Left renal cortex interstitium (tissue), 4 donors: ENCODE results near the gene GRIP1. TPM values are rescaled to one million over a fixed set of nuclear protein-coding genes. Genes with fewer than 3 reads are reported as not detected.

Experiments
- DNase-seq, 4 donors: peaks; one replicate each; pipeline ENCODE4 v3.0.0-alpha.2; 2013; ENCODE audit warnings: low read depth in 4 of 4, low spot score in 2 of 4, missing footprints in 1 of 4
- polyA plus RNA-seq, 4 donors: library from polyadenylated mRNA; unstranded; fragments of 120-200 nt; gene quantifications; one replicate each; pipeline ENCODE4 v1.2.1, GENCODE V29; 2013; ENCODE audit not compliant: insufficient read length in 4 of 4

Gene GRIP1
- polyA plus RNA-seq, 4 donors = 22.2 to 28.3 (median 23.2) TPM

DNA sequence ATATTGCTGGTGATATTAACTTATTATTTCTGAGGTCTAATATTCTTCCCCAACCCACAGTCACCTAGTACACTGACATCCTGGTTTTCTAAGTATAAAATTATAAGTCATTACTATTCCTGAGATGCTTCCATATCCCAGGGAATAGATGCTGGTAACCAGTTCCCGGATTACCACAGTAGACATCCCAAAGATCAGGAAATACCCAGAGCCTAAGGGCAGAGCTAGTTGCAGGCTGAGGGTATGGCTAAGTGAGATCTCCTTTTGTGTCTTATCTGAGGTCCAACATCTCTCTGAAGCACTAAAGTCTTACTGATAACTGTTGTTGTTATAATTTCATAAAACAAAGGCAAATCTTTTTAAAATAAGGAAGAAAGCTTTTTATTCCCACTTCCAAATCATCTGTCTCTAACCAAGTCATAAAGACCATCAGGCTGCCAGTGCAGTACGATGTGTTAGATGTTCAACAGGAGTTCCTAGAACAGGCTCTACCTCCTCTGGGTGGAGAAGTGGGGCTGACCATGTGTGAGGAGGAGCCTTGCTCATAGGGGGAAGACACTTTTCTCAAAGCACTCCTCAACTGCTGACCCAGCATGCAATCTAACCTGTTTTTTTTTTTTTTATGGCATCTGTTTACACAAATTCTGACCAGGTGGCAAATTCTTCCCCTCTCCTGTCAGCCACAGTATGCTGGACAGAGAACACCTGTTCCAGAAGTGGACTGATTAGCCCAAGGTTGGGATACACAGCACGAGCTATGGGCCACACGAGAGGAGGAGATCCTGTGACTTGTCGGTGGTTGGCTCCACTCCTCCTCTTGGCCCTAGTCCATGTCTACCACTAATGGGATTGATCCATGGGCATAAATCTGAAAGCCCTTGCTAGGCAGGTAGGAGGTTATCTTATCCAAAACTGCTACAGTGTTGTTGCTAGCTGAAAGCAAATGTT is 16.1 kb upstream of the GRIP1 start:
- DNase-seq = no peak

DNA sequence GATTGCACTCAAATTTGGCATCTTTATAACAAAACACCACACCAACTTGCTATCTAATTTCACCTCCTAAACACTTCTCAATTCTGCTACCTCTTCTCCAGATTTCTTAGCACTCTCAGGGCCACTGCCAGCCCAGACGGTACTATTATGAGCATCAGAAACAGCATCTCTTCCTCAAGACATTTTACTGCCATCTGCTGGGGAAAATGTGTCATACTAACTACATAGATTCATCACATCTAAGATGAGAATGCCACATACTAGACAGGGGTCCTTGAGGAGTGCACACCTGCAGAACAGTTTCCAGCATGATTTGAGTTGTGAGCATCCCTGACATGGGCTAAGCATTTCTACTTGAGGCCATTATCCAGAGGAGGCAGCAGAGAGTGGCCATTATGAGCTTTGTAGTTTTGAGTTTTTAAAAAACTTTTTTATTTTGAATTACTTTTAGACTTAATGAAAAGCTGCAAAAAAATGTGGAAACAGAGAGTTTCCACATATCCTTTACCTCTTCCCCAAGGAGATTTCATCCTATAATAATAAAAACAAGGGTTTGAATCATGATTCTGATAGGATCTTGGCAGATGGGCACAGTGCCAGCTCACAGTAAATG is 15.1 kb upstream of the GRIP1 start:
- peak in 3 of 4 donors; percentile 26 to 66 (median 31) for DNase-seq

DNA sequence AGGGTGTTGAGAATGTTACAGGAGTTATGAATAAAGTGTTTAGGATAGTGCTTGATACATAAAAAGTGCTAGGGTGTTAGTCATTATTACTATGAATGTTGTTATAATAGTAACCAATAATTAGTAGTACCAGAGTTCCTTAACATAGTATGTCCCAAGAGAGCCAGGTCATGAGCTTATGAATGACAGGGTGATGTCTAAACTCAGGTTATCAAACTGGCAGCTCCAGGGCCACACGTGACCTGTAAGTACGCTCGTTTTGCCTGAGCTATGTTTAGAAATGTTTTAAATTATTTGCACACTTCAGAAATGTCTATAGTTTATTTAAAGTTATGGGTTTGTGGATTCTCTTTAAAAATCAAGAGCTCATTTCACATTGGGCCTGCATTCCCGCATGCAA is 14.1 kb upstream of the GRIP1 start:
- DNase-seq = no peak

DNA sequence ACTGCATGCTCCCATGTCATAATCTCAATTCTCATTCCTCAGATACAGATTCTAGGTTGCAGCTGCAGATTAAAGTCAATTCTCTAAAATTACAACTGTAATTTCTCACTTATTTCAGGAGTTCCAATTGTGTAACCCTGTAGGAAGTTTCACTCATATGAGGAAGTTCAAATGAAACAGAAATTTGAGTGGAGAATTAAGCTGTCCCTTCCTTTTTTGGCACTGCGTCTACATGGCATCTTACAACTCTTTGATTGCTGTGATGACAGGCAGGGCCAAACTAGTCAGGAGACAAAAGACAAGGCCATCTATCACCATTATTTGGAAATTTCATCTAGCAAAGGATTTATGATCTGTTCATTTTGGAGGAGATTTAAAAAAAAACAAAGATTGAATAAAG is 13.3 kb upstream of the GRIP1 start:
- no peak for DNase-seq

DNA sequence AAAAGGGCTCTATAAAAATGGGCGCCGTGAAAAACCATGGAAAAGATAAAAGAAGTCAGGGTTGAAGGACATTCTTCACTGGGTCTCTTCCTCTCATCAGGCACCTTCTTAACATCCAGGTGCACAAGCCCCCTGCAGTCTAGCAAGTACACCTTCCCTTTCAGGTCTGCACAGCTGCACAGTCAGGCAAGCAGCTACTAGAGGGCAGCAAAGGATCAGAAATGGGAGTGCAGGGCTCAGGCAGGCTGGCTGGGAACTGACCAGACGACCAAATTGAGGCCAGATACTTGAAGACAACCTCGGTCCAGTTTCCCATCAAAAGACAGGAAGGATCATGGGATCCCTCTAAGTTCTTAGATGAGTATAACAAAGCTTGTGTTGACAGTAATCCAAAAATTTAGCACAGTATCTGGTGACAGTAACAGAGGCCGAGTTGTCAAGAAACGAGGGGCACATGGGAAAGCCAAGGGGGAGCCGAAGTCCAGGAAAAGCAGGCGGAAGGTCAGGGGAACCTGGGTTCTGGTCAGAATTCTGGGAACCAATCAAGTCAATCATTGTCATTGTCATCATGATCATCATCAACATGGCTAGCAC is 10.1 kb upstream of the GRIP1 start:
- peak in 2 of 4 donors; percentile 23 to 62 for DNase-seq

DNA sequence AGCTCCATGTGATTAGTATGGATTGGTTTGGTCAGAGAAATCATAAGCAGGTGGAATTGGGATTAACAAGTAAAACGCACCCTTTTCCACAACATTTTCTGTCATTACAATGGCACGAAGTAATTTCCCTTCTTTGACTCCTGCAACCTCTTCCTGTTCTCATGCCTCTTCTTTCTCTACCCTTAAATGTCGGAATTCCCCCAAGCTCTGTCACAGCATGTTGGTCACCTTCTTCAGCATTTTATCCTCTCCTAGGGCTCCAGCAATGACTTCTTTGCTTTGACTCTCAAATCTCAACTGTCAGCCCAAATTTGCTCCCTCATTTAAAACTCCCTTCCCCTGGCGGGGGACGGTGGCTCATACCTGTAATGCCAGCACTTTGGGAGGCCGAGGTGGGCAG is 5.3 kb upstream of the GRIP1 start:
- DNase-seq = no peak

DNA sequence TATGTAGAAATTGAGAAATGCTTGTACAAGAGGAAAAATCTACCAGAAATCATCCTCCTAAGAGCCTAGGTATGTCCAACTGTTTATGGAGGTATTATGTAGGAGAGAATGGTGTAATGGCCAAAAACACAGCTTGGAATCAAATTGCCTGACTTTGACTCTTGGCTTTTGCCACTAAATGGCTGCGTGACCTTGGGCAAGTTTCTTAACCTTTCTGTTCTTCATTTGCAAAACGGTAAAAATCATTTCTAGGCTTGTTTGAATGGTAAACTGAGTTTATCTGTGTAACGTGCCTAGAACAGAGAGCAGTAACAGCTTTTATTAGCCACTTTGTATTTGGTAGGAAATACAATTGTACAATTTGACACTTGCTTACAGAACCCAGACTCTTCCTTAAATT is 4.9 kb upstream of the GRIP1 start:
- DNase-seq = no peak

DNA sequence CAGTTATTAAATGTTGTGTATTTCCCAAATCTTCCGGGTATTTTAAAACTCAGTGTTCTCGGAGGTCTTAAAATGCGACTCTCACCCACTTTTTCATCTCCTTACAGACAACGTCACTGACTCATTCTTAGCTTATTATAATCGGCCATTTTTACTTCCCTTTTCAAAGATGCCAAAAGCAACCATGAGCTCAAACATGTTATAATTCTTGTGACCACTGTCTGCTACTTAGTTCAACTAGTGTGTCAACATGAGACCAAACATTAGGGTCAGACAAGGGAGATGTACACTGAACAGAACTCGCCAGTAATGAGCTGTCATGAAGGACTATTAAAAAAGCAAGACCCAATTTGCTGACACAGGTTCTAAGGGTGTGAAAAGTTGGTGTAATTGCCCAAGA is 4.2 kb upstream of the GRIP1 start:
- DNase-seq = no peak

DNA sequence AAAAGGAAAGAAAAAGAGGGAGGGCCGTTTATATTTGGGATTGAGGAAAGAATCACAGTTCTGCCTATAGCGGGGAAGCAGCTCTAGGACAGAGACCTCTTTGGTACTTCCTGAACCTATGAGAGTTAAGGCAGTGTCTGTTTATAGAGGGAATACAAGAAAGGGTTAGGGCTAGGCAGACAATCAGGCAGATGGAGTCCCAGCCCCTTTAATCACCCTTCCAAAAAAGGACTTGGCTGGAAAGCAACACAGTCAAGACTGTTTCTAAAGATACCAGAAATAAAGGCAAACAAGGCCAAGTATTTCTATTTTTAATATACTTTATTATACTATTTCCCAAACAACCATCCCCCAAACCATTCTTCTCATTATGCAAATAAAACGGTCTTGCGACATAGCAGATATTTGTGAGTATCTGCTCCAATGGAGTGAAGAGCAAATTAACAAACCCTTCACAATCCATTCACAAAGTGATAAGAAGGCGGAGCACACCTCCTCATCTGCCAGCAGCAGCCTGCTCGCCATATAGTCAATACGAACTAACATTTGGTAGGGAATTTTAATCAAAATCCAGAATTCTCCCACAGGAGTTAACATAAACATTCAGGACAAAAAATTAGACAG is 697 bp upstream of the GRIP1 start:
- no peak for DNase-seq

DNA sequence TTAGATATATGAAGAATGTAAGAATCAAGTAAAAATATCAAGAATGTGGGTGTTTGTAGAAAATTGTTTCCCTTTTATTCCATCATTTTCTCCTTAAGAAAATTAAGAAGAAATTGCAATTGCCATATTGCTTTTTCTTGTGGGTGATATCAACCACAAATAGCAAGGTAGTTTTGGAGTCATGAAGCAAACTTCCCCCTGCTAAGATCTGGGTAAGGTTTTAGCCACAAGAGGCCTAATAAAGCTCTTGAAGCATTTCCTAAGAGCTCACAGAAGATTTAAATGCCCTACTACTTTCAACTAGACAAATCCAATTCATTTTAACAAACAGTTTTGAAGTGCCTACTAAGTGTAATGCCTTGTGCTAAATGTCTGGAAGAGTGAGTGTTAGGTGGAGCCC is 2.6 kb downstream of the GRIP1 start:
- no peak for DNase-seq

DNA sequence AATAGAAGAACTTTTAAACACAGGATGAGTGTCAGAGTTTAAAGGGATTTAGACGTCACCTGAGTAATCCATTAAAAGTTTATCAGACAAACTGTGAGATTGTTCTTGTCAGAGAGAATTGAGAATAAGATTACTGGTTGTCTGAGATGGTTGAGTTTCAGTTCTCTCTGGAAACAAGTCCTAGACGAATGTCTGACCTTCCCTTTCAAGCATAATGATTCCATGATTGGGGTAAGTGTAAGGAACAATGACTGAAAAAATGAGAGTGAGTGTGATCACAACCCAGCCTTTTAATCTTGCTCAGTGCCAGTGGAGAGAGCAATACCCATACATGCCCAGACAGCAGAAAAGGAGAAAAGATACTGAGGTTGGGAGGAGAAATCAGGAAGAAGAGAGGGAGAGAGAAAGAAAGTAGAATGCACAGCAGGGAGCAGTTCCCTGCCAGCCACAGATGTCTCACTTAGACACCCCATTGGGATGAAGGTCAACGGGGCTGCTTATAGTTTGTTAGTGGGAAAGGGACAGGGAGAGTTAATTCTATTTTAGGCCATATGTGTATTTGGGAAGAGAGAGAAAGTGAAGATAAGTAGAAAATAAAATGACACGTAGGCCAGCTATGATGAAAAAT is 4.3 kb downstream of the GRIP1 start:
- DNase-seq = no peak

DNA sequence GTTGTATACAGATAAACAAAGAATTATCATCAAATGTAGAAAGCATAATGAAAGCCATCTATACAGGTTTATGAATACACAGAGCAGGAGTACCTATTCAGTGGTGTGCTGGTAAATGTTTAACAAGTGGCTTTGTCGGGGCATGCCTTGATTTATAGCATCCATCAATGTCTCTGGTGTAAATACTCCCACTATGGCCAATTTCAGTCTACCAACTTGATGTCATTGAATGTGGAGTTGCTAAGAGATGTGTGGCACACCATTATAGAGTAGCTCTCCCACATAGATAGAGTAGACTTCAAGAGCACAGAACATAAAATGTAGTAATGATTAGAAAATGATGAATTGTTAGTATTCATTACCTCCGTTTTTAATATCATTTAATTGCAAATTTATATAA is 9.3 kb downstream of the GRIP1 start:
- DNase-seq = no peak

DNA sequence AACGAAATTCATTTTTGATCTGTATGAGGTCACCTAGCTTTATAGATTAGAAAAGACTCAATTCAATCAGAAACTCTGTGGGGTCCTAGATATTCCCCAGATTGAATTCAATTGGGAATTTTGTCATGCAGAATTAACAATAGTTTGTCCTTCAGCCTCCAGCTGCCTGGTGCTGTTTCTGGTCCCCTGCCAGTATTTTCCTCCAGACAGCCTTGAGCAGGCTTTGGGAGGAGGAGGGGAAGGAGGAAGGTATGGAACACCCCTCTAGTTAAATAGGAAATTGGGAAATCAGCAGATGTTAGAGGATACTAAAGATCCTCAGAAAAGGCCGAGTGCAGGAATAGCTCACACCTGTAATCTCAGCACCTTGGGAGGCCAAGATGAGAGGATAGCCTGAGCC is 10.6 kb downstream of the GRIP1 start:
- DNase-seq = no peak

DNA sequence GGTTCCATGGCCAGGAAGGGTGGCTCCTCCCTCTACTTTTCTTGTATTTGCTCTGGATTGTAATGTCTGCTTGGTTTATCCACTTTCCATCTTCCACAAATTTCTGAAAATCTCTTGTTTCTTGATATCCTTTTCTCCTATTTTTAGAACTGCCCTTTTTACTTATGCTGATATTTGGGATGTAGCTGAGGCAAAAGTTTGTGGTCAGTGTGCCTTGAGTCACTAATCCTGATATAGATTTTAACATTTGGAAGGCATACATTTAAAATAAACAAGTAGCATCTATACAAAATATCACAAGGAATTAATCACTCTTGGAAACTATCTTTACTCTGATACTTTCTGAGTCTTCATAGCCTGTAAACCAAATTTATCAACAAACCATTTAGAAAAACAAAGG is 11.0 kb downstream of the GRIP1 start:
- DNase-seq = no peak

DNA sequence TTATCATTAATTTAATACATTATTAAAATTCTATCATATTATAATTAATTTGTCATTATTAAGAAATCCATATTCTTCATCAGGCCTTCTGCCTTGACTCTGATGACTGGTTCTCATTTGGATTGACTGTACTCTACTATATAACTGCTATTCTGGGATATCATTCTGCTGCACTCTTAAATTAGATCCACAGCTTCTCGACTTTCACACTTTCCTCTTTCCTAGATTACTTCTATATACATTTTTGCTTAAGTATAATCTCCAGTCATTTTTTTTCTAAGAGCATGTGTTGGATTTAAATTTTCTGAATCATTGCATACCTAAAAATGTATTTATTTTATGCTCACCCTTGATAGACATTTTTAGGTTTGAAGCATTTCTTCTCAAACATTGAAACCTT is 12.4 kb downstream of the GRIP1 start:
- no peak for DNase-seq

DNA sequence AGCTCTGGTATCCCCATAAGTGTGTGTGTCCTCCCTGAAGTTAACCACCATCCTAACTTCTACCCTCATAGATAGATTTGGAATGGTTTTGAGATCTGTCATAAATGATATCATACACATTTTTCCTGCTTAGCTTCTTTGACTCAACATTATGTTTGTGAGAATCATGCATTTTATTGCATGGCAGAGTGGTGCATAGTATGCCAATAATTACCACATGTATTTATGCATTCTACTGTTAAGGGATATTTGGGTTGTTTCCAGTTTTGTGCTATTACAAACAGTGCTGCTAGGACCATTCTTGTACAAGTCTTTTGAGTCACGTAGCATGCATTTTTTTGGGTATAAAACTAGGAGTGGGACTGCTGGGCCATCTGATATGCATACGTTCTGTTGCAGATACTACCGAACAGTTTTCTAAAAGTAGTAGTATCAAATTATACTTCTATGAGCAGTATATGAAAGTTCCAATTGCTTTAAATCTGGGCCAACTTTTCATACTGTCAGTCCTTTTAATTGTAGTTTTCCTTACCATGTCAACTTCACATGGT is 13.4 kb downstream of the GRIP1 start:
- no peak for DNase-seq

DNA sequence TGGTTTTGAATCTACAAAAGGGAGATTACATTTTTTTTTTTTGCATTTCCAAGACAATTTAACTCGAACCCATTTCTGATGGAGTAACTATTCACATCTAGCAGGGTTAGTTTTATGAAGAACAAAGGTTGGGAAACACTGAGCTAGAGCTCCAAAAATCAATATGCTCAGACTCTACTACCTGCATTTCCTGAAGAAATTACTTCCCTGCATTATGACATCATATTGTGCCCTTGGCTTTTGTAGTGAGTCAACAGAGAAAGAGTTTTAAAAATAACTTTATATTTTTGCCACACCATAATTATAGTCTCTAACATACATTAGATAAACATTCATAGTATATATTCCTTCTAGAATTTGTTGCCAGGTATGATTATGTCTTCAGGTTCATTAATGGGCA is 14.8 kb downstream of the GRIP1 start:
- no peak for DNase-seq

DNA sequence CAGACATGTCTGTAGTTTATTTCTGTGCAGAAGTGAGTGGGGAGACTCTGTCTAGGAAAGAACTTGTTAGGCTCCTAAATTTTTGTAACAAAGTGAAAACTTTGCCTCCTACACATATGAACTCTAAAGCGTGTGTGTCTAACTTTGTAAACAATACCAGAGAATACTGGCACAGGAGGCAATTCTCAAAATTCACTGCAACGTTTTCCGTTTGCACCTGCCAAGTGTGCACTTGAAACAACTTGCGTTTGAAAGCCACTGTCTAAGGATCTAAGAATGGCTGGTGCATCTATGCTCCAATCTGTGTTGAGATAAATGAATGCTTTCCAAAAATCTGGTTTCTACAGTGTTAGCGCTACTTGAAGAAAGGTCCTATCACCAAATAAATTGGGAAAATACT is 15.3 kb downstream of the GRIP1 start:
- DNase-seq = no peak

DNA sequence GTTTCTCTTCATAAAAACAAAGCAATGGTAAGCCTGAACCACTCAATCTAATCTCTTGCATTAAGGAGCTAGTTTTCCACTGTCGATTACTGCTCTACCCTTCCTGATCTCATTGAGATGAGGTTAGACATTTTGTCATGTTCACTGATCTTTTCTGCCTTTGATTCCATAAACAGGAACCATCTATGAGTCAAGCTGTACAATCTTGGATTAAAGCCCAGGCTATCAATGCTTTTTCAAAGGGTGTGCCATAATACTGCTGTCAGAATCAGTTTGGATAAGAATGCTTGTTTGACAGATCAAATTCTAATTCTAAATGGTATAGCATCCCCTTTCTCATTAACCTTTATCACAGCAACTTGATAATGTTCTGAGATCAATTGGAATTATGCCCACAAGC is 16.1 kb downstream of the GRIP1 start:
- DNase-seq = no peak

DNA sequence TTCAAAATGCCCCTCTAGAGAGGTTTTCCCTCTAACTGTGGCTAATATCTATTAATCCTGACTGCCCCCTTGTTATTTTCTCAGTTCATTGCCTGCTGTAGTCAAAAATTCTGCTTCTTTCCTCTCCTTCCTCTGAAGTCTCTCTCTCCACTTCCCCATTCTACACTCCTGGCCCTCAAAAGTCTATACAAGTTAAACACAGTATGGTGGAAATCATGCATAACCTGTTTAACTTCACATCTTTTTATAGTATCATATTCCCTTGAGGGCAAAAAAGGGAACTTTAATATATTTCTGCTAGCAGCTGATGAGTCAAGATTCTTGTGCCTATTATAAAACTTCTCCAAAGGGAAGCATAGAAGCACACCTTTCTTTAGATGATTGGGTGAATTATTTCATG is 16.7 kb downstream of the GRIP1 start:
- DNase-seq = no peak

DNA sequence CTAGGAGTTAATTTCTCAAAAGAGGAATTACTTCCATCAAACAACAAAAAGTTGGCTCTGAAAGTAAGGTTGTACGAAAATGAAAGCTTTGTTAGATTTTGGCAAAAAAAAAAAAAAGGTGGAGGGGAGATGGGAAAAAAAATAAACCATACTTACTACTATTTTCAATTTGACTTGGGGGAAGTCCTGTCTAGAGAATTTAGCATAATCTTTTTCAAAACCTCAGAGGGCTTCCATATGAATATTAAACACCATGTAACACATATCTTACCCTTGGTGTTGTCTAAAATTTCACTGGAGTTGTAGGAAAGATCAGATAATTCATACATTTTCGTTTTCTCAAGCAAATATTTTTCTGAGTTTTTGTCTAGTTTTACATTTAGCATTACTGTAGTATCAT is 17.5 kb downstream of the GRIP1 start:
- no peak for DNase-seq
